HG03565 (cell line): ENCODE measurements around the gene TMEM208.

Experiments used
- ATAC-seq: cut with Tn5 transposase; IDR thresholded peaks from one replicate; pipeline ENCODE4 v1.9.1; 2021; ENCODE audit warnings: mild to moderate bottlenecking, moderate library complexity; ENCODE audit not compliant: unreplicated experiment

TMEM208 gene

DNA sequence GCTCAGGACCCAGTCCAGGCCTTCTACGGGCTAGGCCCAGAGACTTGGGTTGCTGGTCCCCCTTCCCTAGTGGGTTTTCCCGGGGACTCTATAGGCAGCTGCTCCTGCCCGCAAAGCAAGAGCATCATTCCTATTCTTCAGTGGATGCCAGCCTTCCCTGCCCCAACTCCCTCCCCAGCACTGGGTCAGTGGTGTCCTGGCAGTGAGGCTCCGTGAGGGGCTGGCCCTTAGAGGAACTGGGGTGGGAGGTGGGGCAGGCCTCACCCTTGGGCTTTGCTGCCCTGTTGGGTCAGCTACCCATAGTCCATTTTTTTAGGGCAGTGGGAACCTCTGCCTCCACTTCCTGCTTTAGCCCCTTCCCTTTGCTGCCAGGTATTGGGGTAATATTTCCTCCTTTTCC, 44.5 kb downstream of the TMEM208 start:
- no peak for ATAC-seq

DNA sequence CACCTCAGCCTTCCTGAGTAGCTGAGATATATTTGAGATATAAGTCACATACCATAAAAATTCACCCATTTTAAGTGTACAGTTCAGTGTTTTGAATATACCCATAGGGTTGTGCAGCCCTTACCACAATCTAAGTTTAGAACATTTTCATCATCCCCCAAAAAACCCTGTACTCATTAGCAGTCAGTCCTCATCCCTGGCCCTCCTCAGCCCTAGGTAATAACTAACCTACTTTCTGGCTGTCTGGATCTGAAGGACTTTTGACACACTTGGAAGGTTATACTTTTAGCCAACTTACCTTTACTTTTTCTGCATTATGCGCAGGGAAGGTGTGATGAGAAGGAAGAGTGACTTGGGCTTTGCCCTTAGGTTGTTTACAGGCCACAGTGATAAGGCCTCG, 48.4 kb downstream of the TMEM208 start:
- no peak for ATAC-seq

DNA sequence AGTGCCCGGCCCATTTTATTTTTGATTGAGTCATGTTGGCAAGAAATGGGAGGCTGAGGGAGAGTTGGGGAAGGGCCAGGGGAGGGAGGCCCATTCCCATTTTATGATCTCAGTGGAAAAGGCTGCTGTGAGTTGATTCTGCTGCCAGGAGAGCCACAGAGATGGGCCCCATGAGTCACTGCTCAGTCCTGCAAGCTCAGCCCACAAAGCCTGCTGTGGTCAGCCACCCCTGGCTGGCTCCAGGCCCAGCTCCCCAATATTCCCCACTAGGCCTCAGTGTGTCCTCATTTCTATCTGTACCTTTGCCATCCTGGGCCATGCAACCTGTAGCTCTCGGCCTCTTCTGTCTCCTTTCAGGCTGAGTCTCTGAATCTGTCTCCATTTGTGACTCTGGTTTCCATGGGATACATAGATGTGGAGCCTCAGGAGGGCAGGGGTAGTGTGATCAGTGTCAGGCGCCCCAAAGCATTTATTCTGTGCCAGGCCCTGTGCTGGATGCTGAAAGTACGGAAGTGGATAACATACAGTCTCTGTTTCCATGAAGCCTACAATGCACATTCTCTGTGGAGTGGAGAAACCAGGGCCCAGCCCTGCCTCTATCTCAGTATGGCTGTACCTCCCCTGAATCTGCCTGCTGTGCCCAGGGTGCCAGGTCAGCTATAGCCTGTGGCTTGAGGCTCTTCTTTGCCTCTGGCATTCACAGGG, 50.5 kb downstream of the TMEM208 start:
- ATAC-seq: no peak

DNA sequence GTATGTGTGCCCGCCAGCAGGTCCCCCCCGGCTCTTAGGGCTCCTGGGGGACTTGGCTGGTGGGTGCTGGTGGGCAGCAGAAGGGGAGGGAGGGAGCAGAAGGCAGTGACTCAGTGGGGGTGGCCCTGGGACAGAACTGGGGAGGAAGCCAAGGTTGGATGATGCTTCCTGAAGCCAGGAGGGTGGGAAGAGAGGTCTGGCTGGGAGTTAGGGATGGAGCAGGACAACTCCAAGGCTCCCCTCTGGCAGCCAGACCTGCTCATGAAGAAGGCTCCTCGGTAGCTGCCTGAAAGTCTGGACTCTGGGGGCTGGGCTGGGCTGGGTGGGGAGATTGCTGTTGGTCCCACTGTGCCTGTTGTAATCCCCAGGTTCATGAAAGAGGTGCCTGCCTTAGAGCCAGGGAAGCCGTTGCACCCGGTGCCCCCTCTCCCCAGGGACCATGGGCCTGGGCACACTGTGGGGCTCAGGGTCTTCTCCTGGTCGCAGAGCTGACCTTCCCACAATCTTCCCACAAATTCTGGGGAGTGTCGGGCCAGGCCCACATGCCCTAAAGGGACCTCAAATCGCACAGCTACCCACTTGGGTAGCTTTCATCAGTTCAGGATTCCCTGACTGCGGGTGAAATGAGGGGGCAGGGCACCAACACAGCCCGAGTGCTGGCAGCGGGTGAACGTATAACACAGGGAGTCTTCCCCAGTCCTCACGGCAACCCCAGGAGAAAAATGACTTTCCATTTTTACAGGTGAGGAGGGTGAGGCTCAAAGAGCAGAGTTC, 51.3 kb downstream of the TMEM208 start:
- ATAC-seq: no peak
